Measurements from ENCODE around the gene THAP12.

GRCh38 chr11:76397383-76397782 is 16.5 kb upstream of the THAP12 start:
- TF ChIP-seq ZNF292 (CRISPR knock-in tag; IDR thresholded peaks at IDR 0.05; ENCODE audit: borderline replicate concordance, low read depth) = no peak
- no peak for TF ChIP-seq MXD1 (CRISPR knock-in tag; IDR thresholded peaks at IDR 0.05)
- no peak for TF ChIP-seq KAT8 (CRISPR knock-in tag; IDR thresholded peaks at IDR 0.05)
- no peak for TF ChIP-seq ZNF773 (CRISPR knock-in tag; IDR thresholded peaks at IDR 0.05; ENCODE audit: borderline replicate concordance)
- no peak for TF ChIP-seq MYC (CRISPR knock-in tag; IDR thresholded peaks at IDR 0.05; ENCODE audit: borderline replicate concordance)
- no peak for TF ChIP-seq PHB2 (IDR thresholded peaks at IDR 0.05; ENCODE audit: partially characterized antibody)

Data from HepG2 (cell line).